Myocyte (in vitro differentiated cells): ENCODE data around the gene MAGT1. TPM values are rescaled to one million over a fixed set of nuclear protein-coding genes. Genes with fewer than 3 reads are reported as not detected.
"Not testable (repeated sequence)": the region's sequence is repeated elsewhere in the genome, so short reads cannot be mapped to it uniquely, and the experiment has no call there.

ENCODE experiments used
- DNase-seq: peaks from one replicate; pipeline ENCODE4 v3.0.0-alpha.2; 2012; ENCODE audit warnings: low read depth
- total RNA-seq: library from RNA; depleted of rRNA; stranded (reverse); fragments of >200 nt; gene quantifications from 2 replicates; pipeline ENCODE4 v1.2.3, GENCODE V29; 2014

Gene MAGT1
- total RNA-seq, 1 donor from 2014 or later: 96.1 TPM

DNA sequence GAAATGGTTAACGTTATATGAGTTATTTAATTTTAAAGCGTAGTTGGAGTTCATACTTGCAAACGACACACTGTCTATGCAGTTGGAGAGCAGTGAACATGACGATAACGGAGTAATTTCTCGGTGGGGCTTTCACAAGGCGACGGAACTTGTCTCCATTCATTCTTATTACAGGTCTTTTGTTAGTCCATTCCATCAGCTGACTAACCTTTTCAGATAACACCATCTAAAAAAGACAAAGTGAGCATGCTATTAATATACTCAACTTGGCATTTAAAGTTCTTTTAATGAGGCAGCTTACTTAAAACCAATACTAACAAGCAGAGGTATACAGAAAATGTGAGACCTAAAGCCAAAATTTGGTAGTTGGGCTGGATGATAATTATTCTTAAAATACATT, 19.9 kb downstream of the MAGT1 start:
- DNase-seq: no peak

DNA sequence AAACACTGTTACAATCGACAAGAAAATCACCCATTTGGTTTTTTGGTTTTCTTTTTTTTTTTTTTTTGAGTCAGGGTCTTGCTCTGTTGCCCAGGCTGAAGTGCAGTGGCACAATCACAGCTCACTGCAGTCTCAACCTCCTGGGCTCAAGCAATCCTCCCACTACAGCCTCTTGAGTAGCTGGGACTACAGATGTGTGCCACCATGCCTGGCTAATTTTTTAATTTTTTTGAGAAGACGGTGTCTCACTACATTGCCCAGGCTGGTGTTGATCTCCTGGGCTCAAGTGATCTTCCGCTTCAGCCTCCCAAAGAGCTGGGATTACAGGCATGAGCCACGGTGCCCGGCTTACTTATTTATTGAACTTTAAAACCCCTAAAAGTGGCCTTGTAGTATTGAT, 63.7 kb downstream of the MAGT1 start:
- DNase-seq: not testable (repeated sequence)

GRCh38 chrX:77821989-77822388, 73.2 kb downstream of the MAGT1 start:
- not testable (repeated sequence) for DNase-seq

DNA sequence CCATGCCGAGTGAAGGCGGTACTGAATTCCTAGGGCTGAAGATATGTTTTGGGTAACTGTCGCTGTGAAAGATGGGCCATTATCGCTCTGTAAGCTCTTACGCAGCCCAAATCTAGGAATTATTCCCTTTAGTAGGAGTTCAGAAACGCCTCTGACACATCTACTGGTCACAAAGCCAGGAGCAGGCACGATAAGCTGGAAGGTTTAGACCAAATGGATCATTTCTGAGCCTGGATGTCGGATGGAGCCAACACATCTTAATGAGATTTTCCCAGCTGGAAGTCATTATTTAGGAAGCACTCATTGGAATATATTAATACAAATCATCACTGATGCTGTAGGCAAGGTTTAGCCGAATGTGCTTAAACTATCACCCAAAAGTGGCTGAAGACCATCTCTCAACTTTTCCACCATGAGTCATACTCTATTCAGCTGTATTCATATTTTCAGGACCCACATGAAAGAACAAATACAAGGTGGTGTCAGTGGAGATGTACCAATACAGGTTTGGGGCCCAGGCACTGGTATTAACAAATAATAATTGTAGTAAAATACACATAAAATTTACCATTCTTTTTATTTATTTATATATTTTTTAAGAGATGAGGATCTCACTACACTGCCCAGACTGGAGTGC, 75.0 kb downstream of the MAGT1 start:
- no peak for DNase-seq

DNA sequence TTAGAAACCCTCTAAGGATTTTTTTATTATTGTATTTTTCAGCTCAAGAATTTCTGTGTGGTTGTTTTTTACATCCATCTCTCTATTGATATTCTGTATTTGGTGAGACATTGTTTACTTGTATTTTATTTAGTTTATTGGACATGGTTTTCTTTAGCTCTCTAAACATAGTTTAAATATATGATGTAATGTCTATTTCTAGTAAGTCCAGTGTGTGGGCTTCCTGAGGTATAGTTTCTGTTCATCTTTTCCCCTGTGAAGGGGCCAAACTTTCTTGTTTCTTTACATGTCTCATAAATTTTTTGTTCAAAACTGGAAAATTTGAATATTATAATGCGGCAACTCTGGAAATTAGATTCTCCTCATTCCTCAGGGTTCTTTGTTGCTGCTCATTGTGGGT, 81.0 kb downstream of the MAGT1 start:
- DNase-seq: no peak

GRCh38 chrX:77802201-77802600, 93.0 kb downstream of the MAGT1 start:
- DNase-seq: no peak

DNA sequence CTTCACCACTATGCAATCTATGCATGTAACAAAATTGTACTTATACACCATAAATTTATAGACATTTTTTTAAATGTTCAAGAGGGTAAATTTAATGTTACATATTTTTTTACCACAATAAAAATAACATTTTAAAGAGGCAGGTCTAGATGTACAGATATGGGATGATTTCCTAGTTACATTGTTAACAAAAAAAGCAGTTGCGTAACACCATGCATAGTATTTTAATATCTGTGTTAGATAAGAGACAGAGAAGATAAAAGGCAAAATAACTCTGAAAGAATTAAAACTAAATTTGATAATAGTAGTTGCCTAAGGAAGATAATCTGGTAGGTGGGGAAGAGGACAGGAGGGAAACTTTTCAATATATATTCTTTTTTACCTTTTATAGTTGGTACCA, 100.1 kb downstream of the MAGT1 start:
- DNase-seq: no peak

GRCh38 chrX:77793946-77794345, 101.3 kb downstream of the MAGT1 start:
- no peak for DNase-seq

DNA sequence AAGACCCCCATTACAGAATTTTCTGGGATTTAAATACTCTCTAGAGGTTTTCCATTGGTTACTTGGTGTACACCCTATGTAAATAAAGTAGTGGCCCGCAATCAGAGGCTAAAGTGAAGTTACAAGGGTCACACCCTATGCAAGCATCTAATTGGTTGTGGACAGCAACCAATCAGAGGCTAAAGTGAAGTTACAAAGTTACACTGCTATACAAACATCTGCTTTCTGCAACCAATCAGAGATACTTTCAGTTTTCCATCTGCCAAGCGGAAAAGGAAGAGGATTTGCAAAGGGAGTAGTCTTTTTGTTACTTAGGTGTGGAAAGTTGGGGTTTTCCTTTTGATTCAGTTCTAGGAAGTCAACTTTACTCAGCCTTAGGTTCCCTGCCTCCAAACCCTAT, 107.2 kb downstream of the MAGT1 start:
- no peak for DNase-seq

DNA sequence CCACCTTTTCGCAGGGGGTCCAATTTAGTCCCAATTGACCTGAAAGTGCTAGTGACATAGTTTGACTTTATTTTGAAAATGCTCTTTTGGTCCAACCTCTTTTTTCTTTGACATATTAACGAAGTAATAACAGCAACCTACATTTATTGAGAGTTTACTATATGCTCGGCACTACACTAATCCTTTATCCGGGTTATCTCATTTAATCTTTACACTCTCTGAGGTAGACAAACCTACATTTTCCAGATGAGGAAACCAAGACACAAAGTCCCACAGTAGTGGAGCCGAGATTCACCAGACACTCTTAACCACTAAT, 108.9 kb downstream of the MAGT1 start:
- DNase-seq: no peak

DNA sequence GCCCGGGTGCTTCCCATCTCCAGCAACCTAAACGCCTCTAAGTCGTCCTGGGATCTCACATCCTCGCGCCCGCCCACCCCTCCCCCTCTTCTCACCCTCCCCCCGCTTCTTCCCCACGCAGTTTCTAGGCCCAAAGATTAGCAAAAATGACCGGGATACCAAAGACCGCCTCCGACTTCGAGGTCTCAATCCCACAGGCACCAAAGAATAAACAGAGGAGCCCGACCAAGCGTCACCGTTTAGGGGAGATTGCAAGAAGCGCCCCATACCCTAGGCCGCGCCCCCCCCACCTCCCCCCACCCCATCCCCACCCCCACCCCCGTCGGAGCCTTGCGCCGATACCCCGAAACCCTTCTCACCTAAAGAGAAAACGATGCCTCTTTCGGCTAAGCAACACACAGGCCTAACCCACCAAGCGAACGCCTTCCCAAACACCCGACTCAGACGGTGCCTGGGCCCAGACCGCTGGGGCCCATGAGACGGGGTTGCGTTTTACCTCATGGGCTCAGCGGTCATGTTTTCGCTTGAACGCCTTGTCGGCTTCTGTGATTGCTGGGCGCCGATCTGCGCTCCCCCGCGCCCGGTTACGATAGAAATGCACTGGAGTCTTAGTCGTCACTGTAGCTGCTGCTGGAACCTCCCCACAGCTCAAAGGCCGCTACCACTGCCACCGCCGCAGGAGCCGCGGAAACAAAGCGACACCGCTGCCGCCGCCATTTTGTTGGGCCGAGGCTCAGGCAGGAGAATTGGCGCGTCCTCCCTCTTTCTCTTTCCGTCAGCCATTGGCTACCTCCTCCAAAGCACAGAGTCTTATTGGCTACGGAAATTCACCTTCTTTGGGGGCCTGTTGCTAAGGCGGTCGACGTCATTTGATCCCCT, 109.5 kb downstream of the MAGT1 start, which contains the start of gene ATRX:
ATRX (minus strand) TSS at position 731 of the 879 bp plus-strand sequence; CDS start at position 516, 215 bp downstream.
- DNase-seq: peak; percentile 83

- no peak for DNase-seq
Measured at GRCh38 chrX:77779695-77780094, 115.5 kb downstream of the MAGT1 start.

DNA sequence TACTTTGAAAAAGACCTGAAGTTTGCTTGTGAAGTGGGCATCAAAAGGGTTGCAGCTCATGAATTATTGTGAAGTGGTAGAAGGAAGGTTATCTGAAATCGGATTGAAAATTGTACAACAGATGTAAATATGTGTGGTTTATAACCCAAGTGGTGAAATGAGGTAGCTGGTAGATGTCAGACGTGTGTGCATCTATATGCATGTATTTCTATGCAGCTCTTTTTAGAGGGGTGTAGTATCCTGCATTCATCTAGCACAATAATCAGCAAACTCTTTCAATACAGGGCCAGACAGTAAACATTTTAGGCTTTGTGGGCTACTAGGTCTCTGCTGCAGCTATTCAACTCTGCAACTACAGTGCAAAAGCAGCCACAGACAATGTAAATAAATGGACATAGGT, 118.6 kb downstream of the MAGT1 start:
- no peak for DNase-seq

Other genes starting within 250 kb of the MAGT1 start
- 64.6 and 72.4 TPM in 2 replicates for gene ATRX, start 109.2 kb downstream of the MAGT1 start, total RNA-seq
- 269 and 380 TPM in 2 replicates for gene COX7B, start 4.0 kb upstream of the MAGT1 start, total RNA-seq
- gene ATP7A, start 15.3 kb upstream of the MAGT1 start, total RNA-seq: 9.9 and 12.4 TPM in 2 replicates
- gene PGAM4, start 74.2 kb upstream of the MAGT1 start, total RNA-seq: not detected in 2 replicates
- 277 and 371 TPM in 2 replicates for gene PGK1, start 208.8 kb upstream of the MAGT1 start, total RNA-seq
- 56.2 and 63.0 TPM in 2 replicates for gene TAF9B, start 244.2 kb upstream of the MAGT1 start, total RNA-seq